Dermis microvascular lymphatic vessel endothelial cell (primary cell): Measurements from ENCODE around the gene MACROD1. TPM values are rescaled to one million over a fixed set of nuclear protein-coding genes. Genes with fewer than 3 reads are reported as not detected.
"Not testable (repeated sequence)": the region's sequence is repeated elsewhere in the genome, so short reads cannot be mapped to it uniquely, and the experiment has no call there.

ENCODE experiments used
- DNase-seq, 2 donors: peaks; one replicate each; pipeline versions ENCODE4 v3.0.0 to v3.0.0-alpha.2; 2010; ENCODE audit warnings: low read depth in 2 of 2
- total RNA-seq: library from RNA; depleted of rRNA; stranded (reverse); fragments of >200 nt; gene quantifications from 2 replicates; pipeline ENCODE4 v1.2.1, GENCODE V29; 2014

Gene MACROD1
- total RNA-seq, 1 donor from 2014 or later: 23.1 TPM

GRCh38 chr11:64185693-64186491, 20.0 kb upstream of the MACROD1 start, which contains the start of gene STIP1:
TSS of gene STIP1 (plus strand) at chr11:64186171. CDS start at chr11:64186262, 91 bp downstream.
- DNase-seq: peak; percentile 100

GRCh38 chr11:64185175-64185692, 19.3 kb upstream of the MACROD1 start:
- DNase-seq: peak; percentile 79 to 90

- DNase-seq: no peak
Observed at GRCh38 chr11:64183890-64184289, 18.0 kb upstream of the MACROD1 start.

- DNase-seq: peak; percentile 78 to 96
Observed at GRCh38 chr11:64181506-64182411, 15.8 kb upstream of the MACROD1 start.

- DNase-seq: no peak
Observed at GRCh38 chr11:64180891-64181290, 15.0 kb upstream of the MACROD1 start.

GRCh38 chr11:64178951-64179639, 13.2 kb upstream of the MACROD1 start:
- no peak for DNase-seq

- no peak for DNase-seq
Observed at GRCh38 chr11:64178203-64178602, 12.3 kb upstream of the MACROD1 start.

GRCh38 chr11:64176751-64177150, 10.8 kb upstream of the MACROD1 start:
- DNase-seq: no peak

- no peak for DNase-seq
Observed at GRCh38 chr11:64173616-64174355, 7.9 kb upstream of the MACROD1 start.

- DNase-seq: no peak
Observed at GRCh38 chr11:64170419-64170818, 4.5 kb upstream of the MACROD1 start.

GRCh38 chr11:64165481-64165841, 452 bp downstream of the MACROD1 start:
- DNase-seq: peak in 1 of 2 donors; percentile 43

- DNase-seq: no peak
Observed at GRCh38 chr11:64164392-64165312, 1.3 kb downstream of the MACROD1 start.

GRCh38 chr11:64163951-64164350, 2.0 kb downstream of the MACROD1 start:
- no peak for DNase-seq

GRCh38 chr11:64162769-64163168, 3.1 kb downstream of the MACROD1 start:
- DNase-seq: not testable (repeated sequence)

GRCh38 chr11:64161037-64161436, 4.9 kb downstream of the MACROD1 start:
- no peak for DNase-seq

GRCh38 chr11:64157631-64158394, 8.1 kb downstream of the MACROD1 start:
- no peak for DNase-seq

GRCh38 chr11:64156235-64157011, 9.5 kb downstream of the MACROD1 start:
- no peak for DNase-seq

GRCh38 chr11:64153812-64154211, 12.1 kb downstream of the MACROD1 start:
- no peak for DNase-seq
